Renal pelvis (tissue), 12 donors: Measurements from ENCODE around the gene KCNJ16. TPM values are rescaled to one million over a fixed set of nuclear protein-coding genes. Genes with fewer than 3 reads are reported as not detected.
A peak's percentile ranks its signal among the peaks of the same experiment; 100 is the strongest.
"Not testable (repeated sequence)": the region's sequence is repeated elsewhere in the genome, so short reads cannot be mapped to it uniquely, and the experiment has no call there.

Source experiments
- DNase-seq: peaks from one replicate; pipeline ENCODE4 v3.0.0-alpha.2; 2013
- long read RNA-seq, 16 experiments: transcript quantifications; one replicate each; lab custom pipeline, GENCODE V29; 2026
- polyA plus RNA-seq, 3 donors: library from polyadenylated mRNA; unstranded; fragments of 120-200 nt; gene quantifications; one replicate each; pipeline ENCODE4 v1.2.1, GENCODE V29; 2013; ENCODE audit not compliant: insufficient read length in 3 of 3

The KCNJ16 gene
- polyA plus RNA-seq: 100 to 1,000 TPM; 102 to 211 (median 146) TPM
- long read RNA-seq, donor 1, full-length matches to known transcripts: 9 of 9 reads
- long read RNA-seq, donor 1, partial matches to known transcripts: 0 of 9 reads
- long read RNA-seq, donor 1, other reads (novel, unspliced or antisense): 0 of 9 reads
- long read RNA-seq, donor 2, full-length matches to known transcripts: 8 of 13 reads
- long read RNA-seq, donor 2, partial matches to known transcripts: 0 of 13 reads
- long read RNA-seq, donor 2, other reads (novel, unspliced or antisense): 5 of 13 reads
- long read RNA-seq, donor 3, full-length matches to known transcripts: 7 of 15 reads
- long read RNA-seq, donor 3, partial matches to known transcripts: 0 of 15 reads
- long read RNA-seq, donor 3, other reads (novel, unspliced or antisense): 8 of 15 reads
- long read RNA-seq, donor 4, full-length matches to known transcripts: 7 of 183 reads
- long read RNA-seq, donor 4, partial matches to known transcripts: 176 of 183 reads
- long read RNA-seq, donor 4, other reads (novel, unspliced or antisense): 0 of 183 reads
- long read RNA-seq, donor 5, full-length matches to known transcripts: 3 of 10 reads
- long read RNA-seq, donor 5, partial matches to known transcripts: 0 of 10 reads
- long read RNA-seq, donor 5, other reads (novel, unspliced or antisense): 7 of 10 reads
- long read RNA-seq, donor 6, transcript KCNJ16-203 (4 exons, 3,981 nt): major isoform, 5 of 345 reads
- long read RNA-seq, donor 6, partial matches to known transcripts: 339 of 345 reads
- long read RNA-seq, donor 6, other reads (novel, unspliced or antisense): 0 of 345 reads
- long read RNA-seq, donor 7, full-length matches to known transcripts: 13 of 204 reads
- long read RNA-seq, donor 7, partial matches to known transcripts: 181 of 204 reads
- long read RNA-seq, donor 7, other reads (novel, unspliced or antisense): 10 of 204 reads
- long read RNA-seq, donor 8: 0 reads
- long read RNA-seq, donor 9, full-length matches to known transcripts: 16 of 16 reads
- long read RNA-seq, donor 9, partial matches to known transcripts: 0 of 16 reads
- long read RNA-seq, donor 9, other reads (novel, unspliced or antisense): 0 of 16 reads
- long read RNA-seq, donor 10, full-length matches to known transcripts: 5 of 5 reads
- long read RNA-seq, donor 10, partial matches to known transcripts: 0 of 5 reads
- long read RNA-seq, donor 10, other reads (novel, unspliced or antisense): 0 of 5 reads
- long read RNA-seq, donor 11, full-length matches to known transcripts: 4 of 9 reads
- long read RNA-seq, donor 11, partial matches to known transcripts: 5 of 9 reads
- long read RNA-seq, donor 11, other reads (novel, unspliced or antisense): 0 of 9 reads
- long read RNA-seq, donor 12, full-length matches to known transcripts: 6 of 51 reads
- long read RNA-seq, donor 12, partial matches to known transcripts: 39 of 51 reads
- long read RNA-seq, donor 12, other reads (novel, unspliced or antisense): 6 of 51 reads
- long read RNA-seq, donor 13, full-length matches to known transcripts: 8 of 15 reads
- long read RNA-seq, donor 13, partial matches to known transcripts: 0 of 15 reads
- long read RNA-seq, donor 13, other reads (novel, unspliced or antisense): 7 of 15 reads
- long read RNA-seq, donor 14: 0 reads
- long read RNA-seq, donor 15: 0 reads
- long read RNA-seq, donor 16, full-length matches to known transcripts: 10 of 84 reads
- long read RNA-seq, donor 16, partial matches to known transcripts: 64 of 84 reads
- long read RNA-seq, donor 16, other reads (novel, unspliced or antisense): 10 of 84 reads

DNA sequence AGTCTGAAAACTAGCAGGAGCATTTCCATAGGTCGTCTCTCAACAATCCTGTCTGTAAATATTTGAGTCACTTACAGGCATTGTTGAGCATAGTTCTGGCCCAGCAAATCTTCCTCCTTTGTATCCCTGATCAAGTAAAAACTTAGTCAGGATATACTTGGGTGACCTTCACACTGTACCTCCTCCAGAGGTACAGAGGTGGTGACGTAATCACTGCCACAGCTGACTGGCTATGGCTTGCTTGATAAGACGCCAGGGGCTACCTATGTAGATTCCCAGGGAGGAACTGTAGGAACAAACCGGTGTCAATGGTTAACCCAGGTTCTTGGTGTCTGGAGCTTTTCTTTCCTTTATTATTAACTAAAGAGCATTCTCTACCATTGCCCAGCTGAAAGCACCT, at the start of gene KCNJ16:
TSS of gene KCNJ16 (plus strand) at position 270 of the 400 bp plus-strand sequence. CDS start 56,863 bp downstream, outside the sequence.
- peak; percentile 89 for DNase-seq

DNA sequence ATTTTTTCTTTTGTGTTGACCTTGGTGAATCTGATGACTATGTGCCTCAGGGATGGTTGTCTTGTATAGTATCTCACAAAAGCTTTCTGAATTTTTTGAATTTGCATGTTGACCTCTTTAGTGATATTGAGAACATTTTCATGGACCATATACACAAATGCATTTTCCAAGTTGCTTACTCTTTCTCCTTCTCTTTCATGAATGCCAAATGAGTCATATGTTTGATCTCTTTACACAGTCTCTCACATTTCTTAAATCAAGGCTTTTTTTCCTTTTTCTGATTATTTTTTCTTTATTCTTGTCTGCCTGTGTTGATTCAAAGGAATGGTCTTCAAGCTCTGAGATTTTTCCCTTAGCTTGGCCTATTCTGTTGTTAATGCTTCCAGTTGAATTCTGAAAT, 46.6 kb upstream of the KCNJ16 start:
- DNase-seq: no peak

DNA sequence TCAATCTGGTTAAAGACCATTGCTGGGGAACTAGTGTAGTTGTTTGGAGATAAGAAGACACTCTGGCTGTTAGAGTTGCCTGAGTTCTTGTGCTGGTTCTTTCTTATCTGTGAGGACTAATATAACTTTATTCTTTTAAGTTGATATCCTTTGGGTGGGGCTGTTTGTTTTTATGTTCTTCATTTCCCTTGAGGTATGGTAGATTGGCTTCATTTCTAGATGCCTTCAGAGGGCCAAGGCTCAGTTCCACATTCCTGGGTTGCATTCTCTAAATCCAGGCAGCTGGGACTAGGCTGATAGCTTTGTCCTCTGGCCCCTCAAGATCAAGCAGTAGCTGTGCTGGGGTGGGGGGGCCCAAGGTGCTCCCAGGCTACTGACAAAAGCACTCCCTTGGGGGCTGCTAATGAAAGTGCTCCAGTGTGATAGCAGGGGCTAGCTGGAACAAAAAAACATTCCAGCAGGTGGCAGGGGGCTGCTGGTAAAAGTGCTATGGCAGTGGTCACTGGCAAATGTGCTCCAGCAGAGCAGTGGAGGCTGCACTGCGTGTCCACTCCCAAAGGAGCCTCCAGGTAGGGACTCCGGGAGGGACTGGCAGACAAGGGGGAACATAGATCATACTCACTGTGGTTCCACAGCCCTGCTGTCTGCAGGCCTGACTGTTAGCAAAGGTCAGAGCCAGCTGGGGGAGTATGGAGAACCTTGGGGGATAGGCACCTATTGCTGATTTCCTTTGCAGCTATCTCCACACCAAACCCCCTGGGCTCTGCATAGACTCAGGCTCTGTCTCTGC, 45.9 kb upstream of the KCNJ16 start:
- DNase-seq: no peak

DNA sequence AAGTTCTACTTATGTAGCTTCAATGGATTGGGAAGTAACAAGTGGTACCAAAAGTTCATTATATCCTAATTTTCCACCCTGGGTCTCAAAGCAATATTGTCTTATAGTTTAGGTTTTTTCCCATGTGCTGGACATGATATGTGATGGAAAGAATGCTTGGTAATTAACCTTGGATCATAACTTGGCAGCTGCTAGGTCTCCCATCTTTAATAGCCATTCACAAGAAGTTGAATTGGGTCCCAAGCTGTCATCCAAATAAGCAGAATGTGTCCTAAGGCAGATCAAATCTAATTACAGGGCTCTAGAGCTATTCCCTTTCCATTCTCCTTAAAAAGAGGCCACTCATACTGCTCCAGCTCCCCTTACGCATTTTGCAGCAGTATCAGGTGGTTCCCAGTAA, 44.7 kb upstream of the KCNJ16 start:
- no peak for DNase-seq

DNA sequence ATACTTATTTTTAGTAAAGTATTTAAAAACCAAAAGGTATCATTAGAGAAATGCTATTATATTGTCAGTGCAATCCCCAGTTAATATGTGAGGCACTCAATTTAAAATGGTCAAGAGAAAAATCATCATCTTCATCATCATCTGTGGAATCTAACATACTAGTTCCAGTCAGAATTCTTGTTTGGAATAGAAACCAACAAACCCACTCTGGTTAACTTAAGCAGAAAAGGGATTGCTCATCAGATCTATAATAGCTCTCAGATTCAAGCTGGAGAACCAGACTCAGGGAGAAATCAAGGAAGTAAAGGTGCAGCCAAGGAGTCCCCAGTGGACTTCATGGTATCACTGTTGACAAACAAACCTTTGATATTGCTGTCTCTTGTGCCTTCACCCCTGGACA, 43.7 kb upstream of the KCNJ16 start:
- DNase-seq: no peak

DNA sequence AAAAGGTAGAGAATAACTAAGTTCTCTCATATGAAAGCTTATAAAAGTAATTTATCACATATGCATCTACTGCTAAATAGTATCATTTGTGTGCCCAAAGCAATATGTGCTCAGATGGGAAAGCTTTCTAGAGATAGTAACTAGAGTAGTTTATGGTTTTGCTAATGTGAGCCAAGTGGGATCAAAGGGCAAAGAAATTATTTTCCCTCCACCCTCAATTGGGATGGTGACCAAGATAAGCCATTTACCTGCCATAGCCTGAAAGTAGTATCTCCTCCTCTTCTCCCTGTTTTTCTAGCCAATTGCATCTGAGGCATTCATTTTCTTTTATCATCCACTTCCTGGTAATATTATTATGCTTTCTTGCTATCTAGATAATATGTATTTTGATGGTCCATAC, 41.9 kb upstream of the KCNJ16 start:
- no peak for DNase-seq

DNA sequence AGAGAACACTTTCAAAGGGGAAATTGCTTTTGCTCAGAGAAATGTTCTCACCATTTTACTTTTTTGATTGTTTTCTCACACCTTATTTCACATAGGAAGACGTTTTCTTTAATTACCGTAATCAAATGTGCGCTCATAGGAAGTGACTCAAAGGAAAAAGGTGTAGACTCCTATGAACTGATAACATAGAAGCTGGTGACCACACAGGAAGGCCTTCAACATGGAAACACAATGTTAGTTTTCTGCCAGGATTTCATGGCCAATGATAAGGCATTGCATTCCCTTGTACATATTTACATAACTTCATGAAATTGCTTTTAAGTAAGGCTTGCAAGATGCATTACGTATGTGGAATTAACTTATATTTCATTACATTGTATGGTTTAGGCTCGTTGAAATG, 40.9 kb upstream of the KCNJ16 start:
- DNase-seq: no peak

DNA sequence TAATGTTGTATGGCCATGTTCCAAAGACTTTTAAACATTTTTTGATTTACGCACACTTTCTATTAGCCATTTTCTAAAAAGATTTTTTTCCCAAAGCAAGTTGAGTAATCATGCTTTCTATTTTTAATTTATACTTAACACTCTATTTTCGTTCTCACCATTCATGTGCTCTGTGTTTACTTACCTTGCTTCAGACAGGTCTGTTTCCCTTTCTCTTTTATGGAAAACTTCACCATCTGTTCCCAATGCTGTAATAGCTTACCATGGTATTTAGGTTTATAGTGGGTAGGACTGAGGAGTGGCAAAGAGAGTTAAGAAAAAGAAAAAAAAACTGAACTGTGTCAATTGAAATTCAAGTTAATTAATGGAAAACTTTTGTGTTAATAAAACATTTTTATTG, 37.5 kb upstream of the KCNJ16 start:
- no peak for DNase-seq

DNA sequence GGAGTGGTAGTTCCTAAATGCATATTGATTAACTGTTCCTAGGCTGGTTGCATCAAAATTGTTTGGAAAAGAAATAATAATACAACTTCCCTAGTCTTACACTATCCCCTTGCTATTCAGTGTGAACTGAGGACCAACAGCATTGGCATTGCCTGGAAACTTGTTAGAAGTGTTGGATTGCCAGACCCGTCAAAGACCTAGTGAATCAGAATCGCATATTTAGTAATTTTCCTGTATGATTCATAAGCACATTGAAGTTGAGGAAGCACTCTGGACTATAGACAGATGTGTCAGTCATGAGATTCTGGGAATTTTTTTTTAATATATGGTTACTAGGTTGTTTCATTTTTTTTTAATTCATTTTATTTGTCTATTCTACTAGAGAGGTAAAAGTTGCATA, 34.7 kb upstream of the KCNJ16 start:
- DNase-seq: no peak

DNA sequence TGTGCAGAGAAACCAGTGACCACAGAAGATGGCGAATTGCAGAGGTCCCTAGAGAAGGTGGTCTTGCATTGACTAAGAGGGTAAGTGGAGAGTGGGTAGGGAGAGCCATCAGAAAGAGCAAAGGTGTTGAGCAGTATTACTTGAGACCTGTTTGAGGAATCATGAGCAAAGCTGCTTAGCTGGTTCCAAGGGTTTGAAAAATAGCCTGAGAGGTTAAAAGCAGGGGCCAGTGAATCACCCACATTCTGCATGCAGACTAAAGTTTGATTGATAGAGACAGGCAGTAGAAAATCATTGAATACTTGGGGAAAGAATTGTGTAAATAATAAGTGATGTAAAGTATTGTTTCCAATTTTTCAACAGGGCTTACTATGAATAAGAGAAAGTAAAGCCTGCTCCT, 34.0 kb upstream of the KCNJ16 start:
- DNase-seq: no peak

DNA sequence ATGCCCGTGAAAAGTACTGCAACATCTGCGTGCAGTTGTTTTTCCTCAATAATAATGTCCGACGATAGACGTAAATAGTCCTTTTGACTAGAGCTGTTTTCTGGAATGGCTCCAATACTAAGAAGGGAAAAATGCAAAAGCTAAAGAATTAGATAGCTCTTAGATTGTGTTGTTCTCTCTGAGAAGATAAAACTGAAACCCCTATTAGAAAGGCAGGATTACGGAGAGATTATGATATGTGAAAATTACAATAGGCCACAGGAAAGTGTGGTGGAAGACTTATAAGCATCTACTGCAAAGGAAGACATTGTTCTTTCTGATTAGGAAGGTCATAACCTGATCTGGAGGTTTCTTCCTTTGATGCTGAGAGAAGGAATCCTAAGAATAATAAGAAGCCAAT, 33.5 kb upstream of the KCNJ16 start:
- no peak for DNase-seq

DNA sequence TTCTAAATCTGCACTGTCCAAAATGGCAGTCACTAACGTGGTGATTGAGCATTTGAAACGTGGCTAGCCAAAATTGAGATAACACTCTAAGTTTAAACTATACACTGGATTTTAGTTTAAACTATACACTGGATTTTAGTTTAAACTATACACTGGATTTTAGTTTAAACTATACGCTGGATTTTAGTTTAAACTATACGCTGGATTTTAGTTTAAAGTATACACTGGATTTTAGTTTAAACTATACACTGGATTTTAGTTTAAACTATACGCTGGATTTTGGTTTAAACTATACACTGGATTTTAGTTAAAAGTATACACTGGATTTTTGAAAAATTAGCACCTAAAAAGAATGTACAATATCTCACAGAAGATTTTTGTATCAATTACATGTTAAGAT, 29.2 kb upstream of the KCNJ16 start:
- DNase-seq: not testable (repeated sequence)

DNA sequence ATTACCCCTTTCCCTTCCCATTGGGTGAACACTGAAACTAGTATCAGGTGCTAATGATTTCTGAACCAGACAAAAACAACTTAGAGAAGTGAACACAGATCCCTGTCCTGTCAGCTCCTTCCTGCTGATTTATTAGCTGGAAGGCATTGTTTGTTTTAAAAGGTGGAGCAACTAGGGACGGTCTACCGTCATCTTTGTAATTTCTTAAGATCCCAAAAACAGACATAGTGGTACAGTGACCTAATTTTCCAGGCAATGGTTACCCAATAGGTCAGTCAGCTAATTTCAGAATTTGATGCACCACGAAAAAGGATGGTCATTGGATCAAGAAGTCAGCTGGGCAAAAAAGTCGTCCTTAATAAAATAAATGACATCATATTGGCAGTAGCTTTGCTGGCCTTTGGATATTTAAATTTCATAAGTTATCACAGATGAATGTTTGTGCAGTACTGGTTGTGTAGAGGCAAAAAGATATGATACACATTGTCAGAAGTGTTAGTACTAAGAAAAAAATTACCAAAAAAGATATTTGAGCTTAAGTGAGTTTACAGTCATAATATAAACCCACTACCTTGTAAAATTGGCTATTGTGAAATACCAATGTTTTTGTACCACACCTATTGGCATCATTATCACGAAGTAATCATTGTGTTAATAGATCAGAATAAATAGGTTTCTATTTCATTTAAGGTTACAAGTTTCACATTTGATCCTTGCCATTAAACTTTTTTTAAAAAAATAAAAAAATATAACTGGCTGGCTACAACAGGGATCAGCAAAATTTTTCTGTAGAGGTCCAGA, 27.2 kb upstream of the KCNJ16 start:
- DNase-seq: no peak

DNA sequence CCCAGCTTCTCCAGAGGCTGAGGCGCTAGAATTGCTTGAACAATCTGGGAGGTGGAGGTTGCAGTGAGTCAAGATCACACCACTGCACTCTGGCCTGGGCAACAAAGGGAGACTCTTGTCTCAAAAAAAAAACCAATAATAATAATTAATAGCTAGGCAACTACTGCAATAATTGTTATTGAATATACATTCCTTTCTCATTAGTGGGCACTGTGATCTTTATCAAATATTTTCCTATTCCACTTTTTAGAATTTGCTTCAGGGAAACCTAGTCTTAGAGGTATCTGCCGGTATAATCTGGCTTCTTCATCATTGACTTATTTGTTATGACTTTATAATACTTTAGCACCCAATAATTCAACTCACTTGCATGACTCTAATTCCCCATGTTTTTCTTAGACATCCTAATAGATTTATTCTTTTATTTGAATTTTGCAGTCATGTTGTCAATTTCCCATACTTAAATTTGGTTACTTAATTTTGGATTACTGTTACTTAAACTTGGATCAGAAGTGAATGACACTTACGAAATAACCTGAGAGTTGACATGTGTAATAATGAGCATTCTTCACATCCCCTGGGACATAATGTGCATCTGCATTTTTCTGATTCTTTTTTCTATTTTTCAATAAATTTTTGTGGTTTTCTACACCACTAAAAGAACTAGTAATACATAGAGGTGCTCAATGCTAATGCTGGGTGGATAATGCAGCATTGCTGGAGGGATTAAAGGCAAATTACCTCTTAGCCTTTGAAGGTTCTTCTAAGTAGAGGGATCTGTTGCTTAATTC, 25.0 kb upstream of the KCNJ16 start:
- DNase-seq: no peak

DNA sequence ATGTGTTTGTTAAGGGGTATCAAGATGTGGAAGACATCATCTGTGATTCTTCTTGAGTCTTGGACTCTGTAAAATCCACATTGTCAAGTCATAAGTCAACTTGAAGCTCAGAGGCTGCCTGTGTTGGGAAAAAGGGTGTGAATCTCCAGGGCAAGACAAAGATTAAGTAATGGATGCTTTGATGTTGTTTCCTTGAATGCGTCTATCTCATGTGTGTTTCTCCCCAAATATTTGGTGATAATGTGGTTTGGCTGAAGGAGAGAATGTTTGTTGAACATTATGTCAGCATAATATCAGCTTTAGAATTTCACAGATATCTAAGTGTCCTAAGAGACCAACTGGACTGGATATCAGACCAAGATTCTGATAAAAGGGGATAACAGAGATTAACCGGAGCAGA, 24.1 kb upstream of the KCNJ16 start:
- no peak for DNase-seq

DNA sequence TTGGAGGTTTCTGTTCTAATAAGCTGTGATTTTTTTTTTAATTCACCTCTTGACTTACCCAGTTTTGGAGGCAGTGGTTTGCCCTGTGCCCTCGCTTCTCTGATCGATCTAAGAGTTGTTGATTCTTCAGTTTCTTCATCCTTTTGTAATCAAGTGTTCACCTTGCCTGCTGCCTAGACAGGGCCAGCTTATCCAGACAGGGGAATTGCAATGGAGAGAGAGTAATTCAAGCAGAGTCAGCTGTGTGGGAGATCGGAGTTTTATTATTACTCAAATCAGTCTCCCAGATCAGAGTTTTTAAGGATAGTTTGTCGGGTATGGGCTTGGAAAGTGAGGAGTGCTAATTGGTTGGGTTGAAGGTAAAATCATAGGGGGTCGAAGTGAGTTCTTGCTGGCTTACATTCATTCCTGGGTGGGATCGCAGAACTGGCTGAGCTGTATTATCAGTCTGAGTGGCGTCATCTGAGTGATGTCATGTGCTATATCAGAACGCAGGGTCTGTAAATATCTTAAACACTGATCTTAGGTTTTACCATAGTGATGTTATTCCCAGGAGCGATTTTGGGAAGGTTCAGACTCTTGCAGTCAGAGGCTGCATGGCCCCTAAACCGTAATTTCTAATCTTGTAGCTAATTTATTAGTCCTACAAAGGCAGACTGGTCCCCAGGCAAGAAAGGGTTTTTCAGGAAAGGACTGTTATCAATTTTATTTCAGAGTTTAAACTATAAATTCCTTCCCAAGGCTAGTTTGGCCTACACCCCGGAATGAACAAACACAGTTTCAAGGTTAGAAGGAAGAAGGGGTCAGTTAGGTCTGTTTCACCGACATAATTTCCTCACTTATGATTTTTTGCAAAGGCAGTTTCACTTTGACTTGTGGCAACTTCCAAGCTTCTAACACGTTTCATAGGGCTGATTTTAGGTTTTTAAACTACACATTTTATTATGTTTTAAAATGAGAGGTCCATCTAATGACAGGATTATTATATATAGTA, 21.5 kb upstream of the KCNJ16 start:
- DNase-seq: no peak

DNA sequence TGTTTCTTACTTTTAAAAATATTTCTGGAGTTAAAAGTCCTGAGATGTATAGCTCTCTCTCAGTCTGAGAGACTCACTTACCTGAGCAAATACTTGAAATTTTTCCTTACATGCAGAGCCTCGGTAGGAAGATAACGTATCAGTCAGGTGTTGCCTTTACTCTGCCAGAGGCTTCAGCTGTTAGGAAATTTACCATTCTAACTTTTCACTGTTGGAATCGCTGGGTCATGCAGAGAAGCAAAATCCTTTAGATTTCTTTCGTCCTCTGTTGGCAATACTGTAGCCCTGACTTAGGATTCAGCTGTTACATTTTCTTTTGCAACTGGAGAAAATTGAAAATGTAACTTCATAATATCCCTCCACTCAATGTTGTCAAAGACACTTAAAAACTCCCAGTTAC, 20.0 kb upstream of the KCNJ16 start:
- no peak for DNase-seq
